Activated T-cell treated with anti-CD3 and anti-CD28 coated beads, Interleukin-2, amount 50 U/mL, for 4 hours (primary cell): ENCODE measurements around the gene CHD2. TPM values are rescaled to one million over a fixed set of nuclear protein-coding genes. Genes with fewer than 3 reads are reported as not detected.

Experiments used
- ATAC-seq, 2 donors: fragments of 200-7000 bp; cut with Tn5 transposase; one replicate each; pipeline ENCODE4 v1.10.0; 2021
- DNase-seq: peaks from one replicate; pipeline ENCODE4 v3.0.0-alpha.2; 2020
- H3K27me3 Mint-ChIP-seq: one replicate; pipeline ENCODE4 v1.8.0; 2021; ENCODE audit warnings: low read depth, mixed read lengths
- H3K36me3 Mint-ChIP-seq: one replicate; pipeline ENCODE4 v1.8.0; 2022; ENCODE audit warnings: mixed read lengths; ENCODE audit not compliant: insufficient read depth
- H3K4me1 Mint-ChIP-seq: one replicate; pipeline ENCODE4 v1.8.0; 2021; ENCODE audit warnings: low read depth, mixed read lengths
- H3K4me3 Mint-ChIP-seq: one replicate; pipeline ENCODE4 v1.8.0; 2021; ENCODE audit warnings: mild to moderate bottlenecking, moderate library complexity, mixed read lengths
- H3K9me3 Mint-ChIP-seq: one replicate; pipeline ENCODE4 v1.8.0; 2021; ENCODE audit warnings: mixed read lengths
- total RNA-seq, 3 donors: library from RNA; stranded (reverse); gene quantifications; one replicate each; pipeline ENCODE4 v1.2.1, GENCODE V29; 2021

CHD2 gene
- total RNA-seq, 3 donors from 2014 or later = 58.0 to 67.7 (median 59.7) TPM

- H3K4me1 Mint-ChIP-seq = peaks cover 51% of the 10 kb centered on the region
- no peaks in the 10 kb centered on the region for H3K9me3 Mint-ChIP-seq
- DNase-seq (peak; percentile 97), ATAC-seq (peak; percentile 93 to 94)
- peak overlapping the region; percentile 90 for H3K4me3 Mint-ChIP-seq
- no peaks in the 10 kb centered on the region for H3K27me3 Mint-ChIP-seq
- peaks cover 25% of the 10 kb centered on the region for H3K36me3 Mint-ChIP-seq
Observed at GRCh38 chr15:92881802-92882696, 18.1 kb upstream of the CHD2 start.

GRCh38 chr15:92882697-92883162 is 17.4 kb upstream of the CHD2 start:
- peaks cover 54% of the 10 kb centered on the region for H3K4me1 Mint-ChIP-seq
- no peak for DNase-seq
- H3K4me3 Mint-ChIP-seq = peak overlapping the region; percentile 97
- peak; percentile 87 to 88 for ATAC-seq
- no peaks in the 10 kb centered on the region for H3K9me3 Mint-ChIP-seq
- H3K27me3 Mint-ChIP-seq = no peaks in the 10 kb centered on the region
- peaks cover 30% of the 10 kb centered on the region for H3K36me3 Mint-ChIP-seq

- no peaks in the 10 kb centered on the region for H3K27me3 Mint-ChIP-seq
- H3K4me1 Mint-ChIP-seq = peaks cover 55% of the 10 kb centered on the region
- peaks cover 30% of the 10 kb centered on the region for H3K36me3 Mint-ChIP-seq
- peak overlapping the region; percentile 97 for H3K4me3 Mint-ChIP-seq
- peak; percentile 4 to 8 for ATAC-seq
- no peaks in the 10 kb centered on the region for H3K9me3 Mint-ChIP-seq
- peak; percentile 12 for DNase-seq
Observed at GRCh38 chr15:92883163-92883875, 16.8 kb upstream of the CHD2 start.

- H3K36me3 Mint-ChIP-seq = peaks cover 30% of the 10 kb centered on the region
- peak overlapping the region; percentile 97 for H3K4me3 Mint-ChIP-seq
- ATAC-seq (no peak), DNase-seq (no peak)
- H3K9me3 Mint-ChIP-seq = no peaks in the 10 kb centered on the region
- H3K4me1 Mint-ChIP-seq = peaks cover 54% of the 10 kb centered on the region
- H3K27me3 Mint-ChIP-seq = no peaks in the 10 kb centered on the region
Observed at GRCh38 chr15:92883876-92884435, 16.2 kb upstream of the CHD2 start.

- ATAC-seq (no peak), DNase-seq (no peak)
- Mint-ChIP-seq H3K36me3 (peaks cover 31% of the 10 kb centered on the region), H3K4me1 (peaks cover 53% of the 10 kb centered on the region), H3K27me3 (no peaks in the 10 kb centered on the region), H3K9me3 (no peaks in the 10 kb centered on the region), H3K4me3 (peak overlapping the region; percentile 97)
Observed at GRCh38 chr15:92884436-92885223, 15.5 kb upstream of the CHD2 start.

GRCh38 chr15:92885224-92886041 is 14.7 kb upstream of the CHD2 start:
- peaks cover 35% of the 10 kb centered on the region for H3K36me3 Mint-ChIP-seq
- DNase-seq (no peak), ATAC-seq (no peak)
- H3K27me3 Mint-ChIP-seq = no peaks in the 10 kb centered on the region
- H3K4me1 Mint-ChIP-seq = peaks cover 50% of the 10 kb centered on the region
- peak overlapping the region; percentile 97 for H3K4me3 Mint-ChIP-seq
- no peaks in the 10 kb centered on the region for H3K9me3 Mint-ChIP-seq

- no peaks in the 10 kb centered on the region for H3K9me3 Mint-ChIP-seq
- H3K27me3 Mint-ChIP-seq = no peaks in the 10 kb centered on the region
- peaks cover 42% of the 10 kb centered on the region for H3K36me3 Mint-ChIP-seq
- ATAC-seq (no peak), DNase-seq (no peak)
- H3K4me3 Mint-ChIP-seq = peak overlapping the region; percentile 97
- H3K4me1 Mint-ChIP-seq = peaks cover 50% of the 10 kb centered on the region
Observed at GRCh38 chr15:92886042-92886537, 14.0 kb upstream of the CHD2 start.

GRCh38 chr15:92886815-92887214 is 13.3 kb upstream of the CHD2 start:
- H3K9me3 Mint-ChIP-seq = no peaks in the 10 kb centered on the region
- peaks cover 49% of the 10 kb centered on the region for H3K4me1 Mint-ChIP-seq
- DNase-seq = no peak
- H3K27me3 Mint-ChIP-seq = no peaks in the 10 kb centered on the region
- ATAC-seq = no peak
- peak overlapping the region; percentile 97 for H3K4me3 Mint-ChIP-seq
- H3K36me3 Mint-ChIP-seq = peaks cover 49% of the 10 kb centered on the region

GRCh38 chr15:92887869-92888268 is 12.3 kb upstream of the CHD2 start:
- no peak for DNase-seq
- peaks cover 50% of the 10 kb centered on the region for H3K4me1 Mint-ChIP-seq
- H3K9me3 Mint-ChIP-seq = no peaks in the 10 kb centered on the region
- ATAC-seq = no peak
- peaks cover 50% of the 10 kb centered on the region for H3K36me3 Mint-ChIP-seq
- H3K27me3 Mint-ChIP-seq = no peaks in the 10 kb centered on the region
- H3K4me3 Mint-ChIP-seq = peak overlapping the region; percentile 63

GRCh38 chr15:92889390-92890107 is 10.6 kb upstream of the CHD2 start:
- Mint-ChIP-seq H3K9me3 (no peaks in the 10 kb centered on the region), H3K4me3 (peak overlapping the region; percentile 77), H3K36me3 (peaks cover 52% of the 10 kb centered on the region), H3K4me1 (peaks cover 63% of the 10 kb centered on the region), H3K27me3 (no peaks in the 10 kb centered on the region)
- DNase-seq (no peak), ATAC-seq (peak; percentile 78 to 85)

- H3K4me1 Mint-ChIP-seq = peaks cover 72% of the 10 kb centered on the region
- no peaks in the 10 kb centered on the region for H3K27me3 Mint-ChIP-seq
- DNase-seq (no peak), ATAC-seq (no peak)
- H3K4me3 Mint-ChIP-seq = peak overlapping the region; percentile 77
- H3K36me3 Mint-ChIP-seq = peaks cover 53% of the 10 kb centered on the region
- no peaks in the 10 kb centered on the region for H3K9me3 Mint-ChIP-seq
Observed at GRCh38 chr15:92891533-92892200, 8.5 kb upstream of the CHD2 start.

GRCh38 chr15:92892201-92892555 is 7.9 kb upstream of the CHD2 start:
- H3K9me3 Mint-ChIP-seq = no peaks in the 10 kb centered on the region
- no peak for ATAC-seq

More at GRCh38 chr15:92892201-92892555, 7.9 kb upstream of the CHD2 start:
- Mint-ChIP-seq H3K4me3 (no peak overlapping the region), H3K4me1 (peaks cover 72% of the 10 kb centered on the region), H3K27me3 (no peaks in the 10 kb centered on the region), H3K36me3 (peaks cover 51% of the 10 kb centered on the region)
- no peak for DNase-seq
